Measurements from ENCODE around the gene GPR157.
"Not testable (repeated sequence)": the region's sequence is repeated elsewhere in the genome, so short reads cannot be mapped to it uniquely, and the experiment has no call there.

GPR157 gene, protein sequence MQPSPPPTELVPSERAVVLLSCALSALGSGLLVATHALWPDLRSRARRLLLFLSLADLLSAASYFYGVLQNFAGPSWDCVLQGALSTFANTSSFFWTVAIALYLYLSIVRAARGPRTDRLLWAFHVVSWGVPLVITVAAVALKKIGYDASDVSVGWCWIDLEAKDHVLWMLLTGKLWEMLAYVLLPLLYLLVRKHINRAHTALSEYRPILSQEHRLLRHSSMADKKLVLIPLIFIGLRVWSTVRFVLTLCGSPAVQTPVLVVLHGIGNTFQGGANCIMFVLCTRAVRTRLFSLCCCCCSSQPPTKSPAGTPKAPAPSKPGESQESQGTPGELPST

DNA sequence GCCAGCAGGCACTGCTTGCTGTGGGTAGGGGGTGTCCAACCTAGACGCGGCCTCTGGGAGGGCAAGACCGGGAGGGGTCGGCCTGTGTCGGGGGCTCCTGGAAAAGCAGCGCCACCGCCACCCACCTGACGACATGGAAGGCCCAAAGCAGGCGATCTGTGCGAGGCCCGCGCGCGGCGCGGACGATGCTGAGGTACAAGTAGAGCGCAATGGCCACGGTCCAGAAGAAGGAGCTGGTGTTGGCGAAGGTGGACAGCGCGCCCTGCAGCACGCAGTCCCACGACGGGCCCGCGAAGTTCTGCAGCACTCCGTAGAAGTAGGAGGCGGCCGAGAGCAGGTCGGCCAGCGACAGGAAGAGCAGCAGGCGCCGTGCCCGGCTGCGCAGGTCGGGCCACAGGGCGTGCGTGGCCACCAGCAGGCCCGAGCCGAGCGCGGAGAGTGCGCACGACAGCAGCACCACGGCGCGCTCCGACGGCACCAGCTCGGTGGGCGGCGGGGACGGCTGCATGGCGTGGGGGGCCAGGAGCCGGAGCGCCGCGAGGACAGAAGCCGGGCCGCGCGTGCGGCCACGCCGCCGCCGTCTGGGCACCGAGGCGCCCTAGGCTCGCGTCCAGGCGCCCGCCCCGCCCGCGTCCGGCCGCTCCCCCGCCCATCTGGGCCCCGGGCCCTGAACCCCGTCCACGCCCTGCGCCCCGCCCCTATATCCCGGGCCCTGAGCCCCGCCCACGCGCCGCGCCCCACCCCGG is at the start of gene GPR157:
Gene GPR157, minus strand, starts transcription at position 583 of the 746 bp plus-strand sequence. Its CDS starts 75 bp downstream, at position 508.
- peak; percentile 75 to 77 for DNase-seq

DNA sequence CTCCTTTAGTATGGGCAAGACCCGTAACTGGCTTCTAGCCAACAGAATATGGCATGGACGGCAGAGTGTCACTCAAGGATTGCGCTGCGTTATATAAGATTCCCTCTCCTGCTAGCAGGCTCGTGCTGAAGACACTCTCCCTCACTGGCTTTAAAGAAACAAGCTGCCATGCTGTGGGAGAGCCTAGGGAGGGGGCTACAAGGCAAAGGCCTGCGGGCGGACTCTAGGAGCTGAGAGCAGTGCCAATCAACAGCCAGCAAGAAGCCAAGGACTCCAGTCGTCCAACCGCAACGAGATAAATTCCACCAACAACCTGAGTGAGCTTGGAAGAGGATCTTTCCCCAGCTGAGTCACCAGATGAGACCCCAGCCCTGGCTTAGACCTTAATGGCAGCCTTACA is 45.9 kb upstream of the GPR157 start:
- no peak for DNase-seq

DNA sequence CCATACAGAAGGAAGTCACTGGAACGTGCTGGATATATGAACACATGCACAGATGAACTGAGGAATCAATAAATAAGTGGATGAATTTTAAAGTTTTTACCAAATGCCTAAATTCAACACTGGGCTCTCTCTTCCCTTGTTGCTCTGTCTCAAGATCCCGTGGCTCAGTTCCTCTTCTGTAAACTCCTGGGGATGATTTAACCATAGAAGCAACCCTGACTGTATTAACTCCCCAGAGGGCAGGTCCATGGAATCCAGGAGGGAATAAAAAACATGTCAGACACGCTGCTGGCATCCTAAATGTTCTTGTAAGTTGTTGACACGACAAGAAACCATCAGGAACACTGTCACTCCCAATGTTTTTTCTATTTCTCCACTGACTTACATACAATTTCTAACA is 45.3 kb upstream of the GPR157 start:
- no peak for DNase-seq

DNA sequence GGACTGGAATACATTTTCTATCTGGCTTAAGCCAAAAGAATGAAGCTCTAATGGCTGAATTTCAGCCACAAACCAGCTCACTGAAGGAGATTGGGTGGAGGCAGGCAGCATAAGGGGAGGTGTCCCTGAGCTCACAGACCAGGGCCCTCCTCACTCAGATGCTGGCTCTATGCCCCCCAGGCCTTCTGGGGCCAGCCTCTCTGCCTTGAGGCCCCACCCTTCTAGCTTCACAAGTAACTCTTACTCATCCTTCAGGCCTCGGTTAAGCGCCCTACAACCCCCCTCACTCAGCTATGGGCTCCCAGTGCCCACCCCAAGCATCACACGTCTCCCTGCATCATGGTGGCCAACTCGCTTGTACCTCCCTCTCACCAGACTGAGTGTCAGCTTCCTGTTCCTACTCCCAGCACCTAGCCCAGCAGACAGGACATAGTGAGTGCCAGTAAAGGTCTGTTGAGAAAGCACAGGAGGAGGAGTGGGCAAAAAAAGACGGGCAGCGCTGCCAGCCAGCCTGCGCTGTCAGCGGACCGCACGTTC is 40.8 kb upstream of the GPR157 start:
- no peak for DNase-seq

DNA sequence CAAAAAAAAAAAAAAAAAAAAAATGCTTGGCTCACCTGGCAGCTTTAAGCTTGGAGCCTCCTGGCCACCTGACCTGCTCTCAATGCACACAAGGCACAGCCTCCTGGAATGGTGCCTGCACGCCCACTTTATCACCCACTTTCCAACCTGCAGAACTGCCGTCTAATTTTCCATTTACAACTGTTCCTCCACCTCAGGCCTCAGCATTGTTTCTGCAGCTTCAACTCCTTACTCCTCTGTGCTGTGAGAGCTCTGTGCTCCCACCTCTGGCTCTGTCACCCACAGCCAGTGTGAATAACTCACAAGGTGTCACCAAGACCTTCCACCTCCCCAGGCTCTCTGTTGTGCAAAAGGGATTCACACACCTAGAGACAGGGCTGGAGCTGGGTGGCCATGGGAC is 38.7 kb upstream of the GPR157 start:
- DNase-seq, result no peak

DNA sequence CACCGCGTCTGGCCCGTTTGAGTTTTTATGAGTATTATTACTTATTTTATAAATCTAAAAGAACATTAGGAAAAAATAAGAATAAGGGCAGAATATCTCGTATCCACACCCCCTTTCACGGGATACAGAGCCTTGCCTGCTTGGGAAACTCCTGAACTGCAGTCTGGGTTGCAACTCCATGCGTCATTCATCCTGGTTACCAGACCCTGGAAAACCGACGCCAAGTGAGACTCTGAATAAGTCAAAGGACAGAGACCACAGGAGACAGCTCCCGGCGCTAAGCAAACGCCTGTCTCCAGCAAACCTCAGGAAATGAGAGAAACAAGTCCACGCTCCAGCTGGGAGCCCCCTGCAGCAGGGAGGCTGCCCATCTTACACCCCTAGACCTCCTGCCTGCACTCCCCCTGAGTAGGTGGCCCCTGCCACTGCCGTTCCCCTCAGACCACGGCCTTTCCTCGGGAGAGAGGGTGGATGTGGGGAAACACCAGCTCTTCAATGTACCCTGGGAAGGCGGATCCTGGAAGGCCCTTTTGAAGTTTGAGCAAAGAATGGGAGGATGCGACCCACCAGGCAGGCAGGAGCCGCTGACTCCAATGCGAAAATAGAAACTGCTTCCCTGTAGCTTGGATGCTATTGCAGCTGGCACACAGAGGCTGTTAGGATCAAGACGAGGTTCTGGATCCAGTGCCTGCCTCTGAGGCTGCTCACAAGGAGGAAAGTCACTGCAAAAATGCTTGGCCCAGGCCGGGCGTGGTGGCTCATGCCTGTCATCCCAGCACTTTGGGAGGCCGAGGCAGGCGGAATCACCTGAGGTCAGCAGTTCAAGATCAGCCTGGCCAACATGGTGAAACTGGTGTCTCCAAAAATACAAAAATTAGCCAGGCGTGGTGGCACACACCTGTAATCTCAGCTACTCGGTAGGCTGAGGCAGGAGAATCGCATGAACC is 37.7 kb upstream of the GPR157 start:
- no peak for DNase-seq

DNA sequence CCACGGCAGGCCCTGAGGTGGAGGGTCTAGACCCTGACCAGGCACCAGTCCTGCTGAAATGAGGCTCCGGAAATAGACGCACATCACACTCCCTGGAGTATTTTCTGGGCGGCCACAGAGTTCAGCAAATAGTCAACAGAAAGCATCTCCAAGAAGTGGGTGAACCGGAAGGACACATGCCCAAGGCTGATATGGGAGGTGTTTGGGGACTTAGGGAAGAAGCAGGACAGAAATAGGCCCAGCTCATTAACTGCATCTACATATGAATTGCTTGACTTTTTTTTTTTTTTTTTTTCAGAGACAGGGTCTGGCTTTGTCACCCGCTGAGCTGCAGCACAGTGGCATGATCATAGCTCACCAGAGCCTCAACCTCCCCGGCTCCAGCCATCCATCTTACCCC is 36.5 kb upstream of the GPR157 start:
- DNase-seq, result no peak

DNA sequence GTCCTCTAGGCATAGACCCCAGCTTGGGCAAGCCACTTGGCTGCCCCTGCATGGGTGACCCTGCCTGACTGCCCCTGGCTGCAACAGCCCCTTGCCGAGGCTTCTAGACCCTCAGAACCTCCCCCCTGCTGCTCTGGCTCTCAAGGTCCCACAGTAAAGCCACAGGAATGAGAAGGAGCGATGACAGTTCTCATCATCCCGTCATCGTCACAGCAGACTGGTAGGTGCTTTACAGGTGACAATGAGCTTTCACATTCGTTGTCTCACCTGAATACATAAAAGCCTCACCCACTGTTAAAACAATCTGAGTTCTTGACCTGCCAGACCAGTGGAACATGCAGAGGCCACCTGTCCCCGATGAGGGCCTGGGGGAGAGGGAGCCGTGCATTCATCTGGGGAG is 36.0 kb upstream of the GPR157 start:
- DNase-seq, result no peak

DNA sequence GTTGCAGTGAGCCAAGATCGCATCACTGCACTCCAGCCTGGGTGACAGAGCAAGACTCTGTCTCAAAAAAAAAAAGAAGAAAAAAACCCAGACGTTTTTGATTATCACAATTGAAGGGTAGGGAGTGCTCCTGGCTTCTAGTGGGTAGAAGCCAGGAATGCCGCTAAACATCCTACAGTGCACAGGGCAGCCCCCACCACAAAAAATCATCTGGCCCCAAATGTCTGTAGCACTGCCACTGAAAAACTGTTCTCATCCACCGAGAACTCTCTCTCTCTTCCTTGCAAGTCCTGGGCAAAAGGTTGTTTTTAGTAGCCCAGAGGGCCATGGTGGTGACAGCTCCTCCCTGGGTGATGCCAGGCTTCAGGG is 35.6 kb upstream of the GPR157 start:
- no peak for DNase-seq

DNA sequence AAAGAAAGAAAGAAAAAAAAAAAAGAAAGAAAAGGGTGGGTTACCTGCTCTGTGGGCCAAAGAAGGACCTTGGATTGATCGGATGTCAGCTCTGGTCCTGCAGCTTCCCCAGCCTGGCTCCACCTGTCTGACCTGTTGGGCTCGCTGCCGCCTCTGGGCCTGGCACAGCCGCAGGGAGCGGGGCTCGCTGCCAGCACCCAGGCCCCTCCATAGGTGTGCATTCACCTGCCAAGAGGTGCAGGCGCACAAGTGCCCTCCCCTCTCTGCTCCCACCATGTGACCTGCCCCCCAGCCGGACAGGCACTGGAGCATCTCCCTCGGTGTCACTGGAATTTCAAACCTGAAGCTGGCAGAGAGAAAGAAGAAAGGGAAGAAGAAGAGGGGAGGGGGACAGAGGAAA is 33.1 kb upstream of the GPR157 start:
- DNase-seq, result no peak

DNA sequence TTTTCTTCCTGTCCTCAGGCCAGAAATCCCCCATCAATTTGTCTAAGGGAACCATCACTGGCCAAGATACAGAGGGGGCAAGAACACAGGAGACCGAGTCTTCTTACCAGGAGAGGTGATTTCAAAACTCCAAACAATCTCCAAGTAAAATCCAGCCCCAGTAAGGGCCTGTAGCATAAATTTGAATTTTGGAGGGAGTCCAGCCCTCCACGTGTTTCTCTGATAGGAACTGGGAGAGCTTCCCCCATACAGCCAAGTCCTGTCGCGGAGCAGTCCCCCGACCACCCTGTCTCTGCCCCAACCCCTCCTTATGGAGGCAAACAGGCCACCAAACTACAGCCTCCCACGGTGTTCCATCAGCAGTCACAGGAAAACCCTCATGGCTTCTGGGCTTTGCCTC is 32.4 kb upstream of the GPR157 start:
- DNase-seq, result no peak

DNA sequence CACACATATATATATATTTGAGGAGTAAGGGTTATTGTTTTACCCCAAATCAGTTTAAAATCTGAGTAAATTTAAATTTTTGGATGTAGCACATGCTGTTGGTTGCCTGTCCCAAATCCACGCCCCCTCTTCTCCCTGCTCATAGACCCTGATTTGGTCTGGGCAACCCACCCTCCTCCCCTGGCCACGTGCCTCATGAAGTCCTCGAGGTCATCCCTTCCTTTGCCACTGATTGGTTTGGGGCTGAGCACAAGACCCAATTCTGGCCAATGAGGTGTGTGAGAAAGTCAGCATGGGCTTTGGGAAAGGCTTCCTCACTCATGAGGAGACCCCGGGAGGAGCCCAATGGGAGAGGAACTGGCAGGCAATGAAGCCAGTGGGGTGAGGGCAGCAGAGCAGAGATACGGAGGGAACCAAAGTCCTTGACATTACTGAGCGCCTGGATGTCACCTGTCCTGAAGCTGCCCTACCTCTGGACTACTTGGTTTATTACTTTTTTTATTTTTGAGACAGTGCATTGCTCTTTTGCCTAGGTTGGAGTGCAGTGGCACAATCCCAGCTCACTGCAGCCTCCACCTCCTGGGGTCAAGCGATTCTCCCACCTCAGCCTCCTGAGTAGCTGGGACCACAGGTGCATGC is 31.3 kb upstream of the GPR157 start:
- no peak for DNase-seq

DNA sequence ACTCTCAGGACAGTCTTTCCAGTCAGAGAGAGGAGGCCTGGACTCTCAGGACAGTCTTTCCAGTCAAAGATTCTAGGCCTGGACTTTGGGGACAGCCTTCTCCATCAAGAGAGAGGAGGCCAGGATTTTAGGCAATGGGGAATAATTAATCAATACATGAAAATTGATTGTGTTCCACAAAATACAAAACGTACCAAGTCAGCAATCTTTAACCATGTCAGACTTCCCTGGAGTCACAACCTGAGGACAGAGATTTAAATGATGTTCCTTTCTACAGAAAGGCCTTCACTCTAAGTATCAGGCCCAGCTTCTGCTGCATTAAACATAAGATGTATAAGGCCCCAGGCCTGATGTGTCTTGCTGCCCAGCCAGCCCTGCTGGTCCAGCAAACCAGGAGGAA is 27.0 kb upstream of the GPR157 start:
- no peak for DNase-seq

DNA sequence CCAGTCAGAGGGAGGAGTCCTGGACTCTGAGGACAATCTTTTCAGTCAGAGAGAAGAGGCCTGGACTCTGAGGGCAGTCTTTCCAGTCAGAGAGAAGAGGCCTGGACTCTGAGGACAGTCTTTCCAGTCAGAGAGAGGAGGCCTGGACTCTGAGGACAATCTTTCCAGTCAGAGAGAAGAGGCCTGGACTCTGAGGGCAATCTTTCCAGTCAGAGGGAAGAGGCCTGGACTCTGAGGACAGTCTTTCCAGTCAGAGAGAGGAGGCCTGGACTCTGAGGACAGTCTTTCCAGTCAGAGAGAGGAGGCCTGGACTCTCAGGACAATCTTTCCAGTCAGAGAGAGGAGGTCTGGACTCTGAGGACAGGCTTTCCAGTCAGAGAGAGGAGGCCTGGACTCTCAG is 26.5 kb upstream of the GPR157 start:
- not testable (repeated sequence) for DNase-seq

DNA sequence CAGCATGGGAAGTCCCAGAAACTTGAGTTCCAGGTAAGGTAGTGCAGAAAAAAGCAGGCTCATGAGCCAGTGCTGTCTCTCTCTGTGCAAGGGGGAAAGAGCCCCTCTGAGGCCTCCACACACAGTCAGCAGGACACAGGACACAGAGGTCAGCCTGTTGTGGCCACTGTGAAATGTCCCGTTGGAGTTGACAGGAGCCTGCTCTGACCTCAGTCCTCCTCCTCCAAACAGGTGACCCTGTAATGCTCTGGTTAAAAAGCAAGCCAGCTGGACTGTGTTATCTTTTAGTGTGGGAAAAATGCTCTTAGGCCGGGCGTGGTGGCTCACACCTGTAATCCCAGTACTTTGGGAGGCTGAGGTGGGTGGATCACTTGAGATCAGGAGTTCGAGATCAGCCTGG is 24.2 kb upstream of the GPR157 start:
- DNase-seq, result no peak

DNA sequence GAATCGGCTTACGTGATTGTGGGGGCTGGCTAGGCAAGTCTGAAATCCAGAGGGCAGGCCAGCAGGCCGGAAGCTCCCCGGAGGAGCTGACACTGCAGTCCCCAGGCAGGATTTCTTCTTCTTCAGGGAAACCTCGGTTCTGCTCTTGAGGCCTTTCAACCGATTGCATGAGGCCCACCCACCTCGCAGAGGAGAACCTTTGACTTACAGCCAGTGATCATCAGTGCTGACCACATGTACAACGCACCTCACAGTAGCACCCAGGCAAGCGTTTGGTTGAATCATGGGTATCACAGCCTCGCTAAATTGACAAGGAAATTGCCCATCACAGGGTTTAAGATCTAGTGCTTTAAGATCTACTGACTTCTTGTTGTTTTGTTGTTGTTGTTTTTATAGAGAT is 23.6 kb upstream of the GPR157 start:
- DNase-seq, result no peak

DNA sequence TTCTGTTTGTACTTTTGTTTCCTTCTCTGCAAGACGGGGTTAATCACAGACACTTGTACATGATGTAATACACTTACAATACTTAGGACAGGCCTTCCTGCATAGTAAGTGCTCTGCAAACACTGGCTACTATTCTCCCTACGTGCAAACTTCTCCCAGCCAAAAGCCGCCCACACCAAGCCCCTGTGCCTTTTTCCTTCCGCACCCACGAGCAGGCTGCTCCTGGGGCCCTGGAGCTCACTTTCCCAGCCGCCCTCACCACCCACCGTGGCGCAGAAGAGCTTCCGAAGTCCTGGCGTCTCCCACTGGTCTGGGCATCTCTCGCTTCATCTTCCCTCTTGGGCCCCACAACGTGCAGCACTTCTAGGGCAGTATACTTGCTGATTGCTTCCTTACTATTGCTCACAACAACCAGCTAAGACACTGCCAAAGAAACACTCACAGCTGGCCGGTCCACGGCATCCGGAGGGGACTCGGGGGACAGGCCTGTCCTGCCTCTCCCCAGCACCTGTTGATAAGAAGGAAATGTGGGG is 22.5 kb upstream of the GPR157 start:
- no peak for DNase-seq

DNA sequence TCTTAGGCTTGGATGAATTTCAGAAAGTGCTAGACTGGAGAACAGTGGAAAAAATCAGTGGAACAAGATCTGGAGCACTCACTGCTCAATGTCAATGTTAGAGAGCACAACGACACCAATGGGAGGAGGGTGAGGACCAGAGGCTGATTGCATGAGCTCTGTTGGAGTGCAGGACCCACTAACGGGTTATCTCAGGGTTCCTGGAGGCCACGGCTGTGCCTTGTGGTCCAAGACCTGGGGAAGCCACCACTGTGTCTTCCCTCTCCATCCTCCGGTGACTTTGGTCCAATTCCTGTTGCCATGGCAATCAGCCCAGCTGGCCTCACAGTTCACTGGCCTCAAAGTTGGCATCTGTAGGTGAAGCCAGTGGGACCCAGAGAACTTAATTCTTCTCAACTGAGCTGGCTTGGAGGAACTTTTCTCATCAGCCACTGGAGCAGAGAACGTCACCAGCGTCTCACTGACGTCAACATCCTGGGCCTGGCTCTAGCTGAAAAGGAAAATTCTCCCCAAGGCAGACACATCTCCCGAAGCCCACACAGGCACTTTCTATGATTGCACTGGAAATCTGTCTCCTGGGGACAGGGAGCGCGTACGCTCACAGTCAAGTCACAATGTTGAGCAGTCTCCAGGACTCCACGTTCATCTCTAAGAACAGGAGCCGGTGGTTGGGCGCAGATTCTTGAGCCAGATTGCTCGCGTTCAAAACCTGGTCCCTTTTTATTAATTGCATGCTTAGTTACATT is 21.9 kb upstream of the GPR157 start:
- no peak for DNase-seq

DNA sequence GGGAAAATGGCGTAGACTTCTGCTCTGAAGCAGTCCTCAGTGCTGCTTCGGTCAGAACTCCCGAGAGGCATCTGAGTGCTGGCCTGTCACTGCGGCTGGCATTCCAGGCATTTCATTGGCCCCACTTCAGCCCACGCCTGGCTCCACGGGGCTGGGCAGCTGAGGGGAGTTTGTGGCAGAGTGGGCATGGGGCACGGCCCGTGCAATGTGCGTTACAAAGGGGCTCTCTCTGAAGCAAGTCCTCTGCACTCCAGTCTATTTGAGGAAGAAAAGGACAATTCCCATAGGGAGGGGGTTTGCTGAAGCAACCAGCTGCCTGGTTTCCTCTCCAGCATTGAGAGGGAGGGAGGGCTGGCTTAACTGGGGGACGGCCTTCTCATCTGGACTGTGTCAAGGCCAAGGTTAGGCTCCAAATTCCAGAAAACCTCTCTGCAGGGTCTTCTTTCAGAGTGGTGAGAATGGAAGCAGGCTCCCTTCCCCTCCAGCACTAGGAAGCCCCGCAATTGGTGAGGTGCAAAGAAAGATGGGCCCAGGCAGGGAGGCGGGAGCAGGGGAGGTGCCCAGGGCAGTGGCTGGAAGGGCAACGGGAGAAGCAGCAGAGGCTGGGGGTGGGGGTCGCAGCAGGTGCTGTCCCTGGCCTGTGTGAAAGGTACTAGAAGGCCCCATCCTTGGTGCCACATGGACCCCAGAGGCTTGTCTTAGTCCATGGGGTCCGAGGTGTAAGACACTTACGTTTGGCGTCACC is 21.1 kb upstream of the GPR157 start:
- DNase-seq, result no peak

DNA sequence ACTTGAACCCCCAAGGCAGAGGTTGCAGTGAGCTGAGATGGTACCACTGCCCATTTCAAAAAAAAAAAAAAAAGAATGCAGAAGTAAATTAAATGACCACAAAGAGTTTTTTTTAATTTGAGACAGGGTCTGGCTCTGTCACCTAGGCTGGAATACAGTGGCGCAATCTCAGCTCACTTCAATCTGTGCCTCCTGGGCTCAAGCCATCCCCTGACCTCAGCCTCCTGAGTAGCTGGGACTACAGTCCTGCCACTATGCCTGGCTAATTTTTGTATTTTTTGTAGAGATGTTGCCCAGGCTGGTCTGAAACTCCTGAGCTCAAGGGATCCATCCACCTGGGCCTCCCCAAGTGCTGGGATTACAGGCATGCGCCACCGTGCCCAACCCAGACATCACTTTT is 20.2 kb upstream of the GPR157 start:
- no peak for DNase-seq

DNA sequence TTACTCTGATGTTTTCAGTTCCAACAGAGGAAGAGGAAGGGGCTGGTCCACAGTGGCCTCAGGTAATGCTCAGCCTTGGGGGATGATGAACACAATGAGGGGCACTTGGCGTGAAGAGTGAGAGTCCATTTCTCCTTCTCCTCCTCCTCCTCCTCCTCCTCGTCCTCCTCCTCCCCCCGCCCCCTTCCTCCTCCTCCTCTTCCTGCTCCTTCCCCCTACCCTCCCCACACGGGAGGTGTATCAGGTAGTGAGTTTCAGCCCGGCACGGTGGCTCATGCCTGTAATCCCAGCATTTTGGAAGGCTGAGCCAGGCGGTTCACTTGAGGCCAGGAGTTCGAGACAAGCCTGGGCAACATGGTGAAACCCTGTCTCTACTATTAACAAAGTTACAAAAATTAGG is 17.3 kb upstream of the GPR157 start:
- DNase-seq, result no peak
